NCI-H2107 treated with DMSO at 0.1 percent for 48 hours (cell line): ENCODE data around the gene ITGA5.

Experiments
- DNase-seq: peaks from one replicate; lab custom pipeline; 2025; ENCODE audit not compliant: unreplicated experiment; lab: John Stamatoyannopoulos, UW

Gene ITGA5

GRCh38 chr12:54390176-54390667 is 28.8 kb downstream of the ITGA5 start:
- no peak for DNase-seq

GRCh38 chr12:54389607-54390175 is 29.4 kb downstream of the ITGA5 start:
- DNase-seq = peak; percentile 19

GRCh38 chr12:54389134-54389508 is 29.9 kb downstream of the ITGA5 start:
- no peak for DNase-seq

- no peak for DNase-seq
Observed at GRCh38 chr12:54388237-54389133, 30.6 kb downstream of the ITGA5 start.

- DNase-seq = no peak
Observed at GRCh38 chr12:54387114-54387467, 32.0 kb downstream of the ITGA5 start.

DNA sequence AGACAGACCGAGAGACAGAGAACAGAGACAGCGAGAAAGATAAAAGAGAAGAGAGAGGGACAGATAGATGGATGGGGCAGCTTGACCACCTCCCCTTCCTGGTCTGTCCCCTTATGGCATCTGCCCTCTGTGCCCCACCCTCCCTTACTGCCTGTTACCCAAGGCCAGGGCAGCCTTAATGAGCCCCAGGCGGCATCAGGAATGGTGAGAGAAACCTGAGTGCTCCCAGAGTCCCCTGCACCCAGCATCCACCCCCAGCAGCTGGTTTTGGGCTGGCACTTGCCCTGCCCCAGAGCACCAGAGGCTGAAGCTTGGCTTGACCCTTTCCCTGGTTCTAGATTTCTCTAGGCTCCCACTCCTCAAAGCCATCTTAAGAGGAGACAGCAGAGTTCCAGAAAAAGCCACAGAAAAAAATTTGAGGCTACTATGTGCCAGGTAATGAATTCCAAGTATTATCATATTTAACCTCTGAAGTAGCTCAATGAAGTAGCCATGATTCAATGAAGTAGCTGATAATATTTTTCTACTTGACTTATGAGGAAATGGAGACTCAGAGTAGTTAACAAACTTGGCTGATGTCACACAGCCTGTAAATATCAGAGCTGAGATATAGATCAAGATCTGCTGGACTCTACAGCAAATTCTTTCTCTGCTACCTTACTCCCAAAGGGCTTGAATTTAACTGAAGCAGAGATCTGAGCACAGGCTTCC is 32.5 kb downstream of the ITGA5 start:
- DNase-seq = no peak

DNA sequence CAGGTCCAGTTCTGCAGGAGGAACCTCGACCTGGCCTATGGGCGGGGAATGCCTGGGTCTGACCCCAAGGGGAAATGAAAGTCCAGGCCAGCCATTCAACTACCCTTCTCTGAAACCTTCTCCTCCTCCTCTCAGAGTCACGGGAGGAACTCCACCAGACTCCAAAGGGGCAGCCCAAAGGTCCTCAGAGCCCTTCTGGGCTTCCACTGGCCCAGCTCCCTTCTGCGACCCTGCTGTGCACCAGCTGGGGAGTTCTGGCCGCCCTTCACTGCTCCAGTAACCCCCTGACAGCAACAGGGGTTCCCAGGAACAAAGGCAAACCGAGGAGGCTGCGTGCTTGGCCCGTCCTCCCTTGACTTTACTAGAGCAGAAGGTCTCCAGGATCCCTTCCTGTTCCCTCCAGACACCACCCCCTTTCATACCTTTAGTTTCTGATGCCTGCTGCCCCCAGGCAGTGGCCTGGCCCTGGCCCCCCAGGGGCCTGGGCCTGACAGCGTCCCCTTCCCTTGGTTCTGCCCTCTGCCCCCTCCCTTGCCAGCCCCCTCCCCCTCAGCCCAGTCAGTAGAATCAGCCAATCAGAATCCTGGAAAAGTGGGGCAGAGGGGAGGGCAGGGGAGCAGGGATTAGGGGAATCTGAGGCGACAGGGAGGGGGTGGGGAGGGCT is 33.7 kb downstream of the ITGA5 start:
- no peak for DNase-seq

DNA sequence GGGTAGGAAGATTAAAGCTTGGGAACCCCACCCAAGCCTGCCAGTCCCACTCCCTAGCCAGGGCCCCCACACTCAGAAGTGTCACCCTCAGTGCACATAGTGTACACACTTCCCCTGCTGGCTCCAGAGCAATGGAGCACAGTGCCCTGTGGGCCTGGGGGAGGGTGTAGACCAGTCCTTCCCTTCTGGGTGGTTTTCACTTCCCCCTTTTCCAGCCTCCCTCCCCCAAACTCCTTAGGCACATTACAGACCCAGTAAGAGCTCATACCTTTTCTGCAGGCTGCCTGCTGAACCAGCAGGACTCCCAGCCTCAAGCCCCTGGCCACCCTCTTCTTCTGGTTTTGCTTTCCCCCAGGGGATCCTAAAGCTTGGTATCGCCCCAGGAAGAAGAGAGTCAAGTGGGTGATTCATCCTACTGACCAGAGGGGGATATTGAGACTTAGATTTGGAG is 34.5 kb downstream of the ITGA5 start, which contains the start of gene ZNF385A:
ZNF385A (minus strand) TSS at position 143 of the 451 bp plus-strand sequence. CDS start 219 bp downstream, outside the sequence.
- DNase-seq = no peak

- DNase-seq = no peak
Observed at GRCh38 chr12:54383041-54383609, 35.9 kb downstream of the ITGA5 start.

DNA sequence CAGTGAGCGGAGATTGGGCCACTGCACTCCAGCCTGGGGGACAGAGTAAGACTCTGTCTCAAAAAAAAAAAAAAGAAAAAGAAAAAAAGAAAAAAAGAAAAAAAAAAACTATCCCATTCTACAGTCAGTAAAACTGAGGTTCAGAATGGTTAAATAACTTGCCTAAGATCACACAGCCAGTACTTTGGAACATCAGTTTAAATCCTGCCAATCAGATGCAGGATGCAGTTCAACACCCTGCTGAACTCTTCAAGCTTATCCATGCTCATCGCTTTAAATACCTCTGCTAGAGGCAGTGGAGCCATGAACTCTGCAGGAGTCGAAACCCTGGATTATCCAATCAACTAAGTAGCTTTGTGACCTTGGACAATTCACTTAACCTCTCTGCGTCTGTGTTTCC is 37.9 kb downstream of the ITGA5 start:
- no peak for DNase-seq

DNA sequence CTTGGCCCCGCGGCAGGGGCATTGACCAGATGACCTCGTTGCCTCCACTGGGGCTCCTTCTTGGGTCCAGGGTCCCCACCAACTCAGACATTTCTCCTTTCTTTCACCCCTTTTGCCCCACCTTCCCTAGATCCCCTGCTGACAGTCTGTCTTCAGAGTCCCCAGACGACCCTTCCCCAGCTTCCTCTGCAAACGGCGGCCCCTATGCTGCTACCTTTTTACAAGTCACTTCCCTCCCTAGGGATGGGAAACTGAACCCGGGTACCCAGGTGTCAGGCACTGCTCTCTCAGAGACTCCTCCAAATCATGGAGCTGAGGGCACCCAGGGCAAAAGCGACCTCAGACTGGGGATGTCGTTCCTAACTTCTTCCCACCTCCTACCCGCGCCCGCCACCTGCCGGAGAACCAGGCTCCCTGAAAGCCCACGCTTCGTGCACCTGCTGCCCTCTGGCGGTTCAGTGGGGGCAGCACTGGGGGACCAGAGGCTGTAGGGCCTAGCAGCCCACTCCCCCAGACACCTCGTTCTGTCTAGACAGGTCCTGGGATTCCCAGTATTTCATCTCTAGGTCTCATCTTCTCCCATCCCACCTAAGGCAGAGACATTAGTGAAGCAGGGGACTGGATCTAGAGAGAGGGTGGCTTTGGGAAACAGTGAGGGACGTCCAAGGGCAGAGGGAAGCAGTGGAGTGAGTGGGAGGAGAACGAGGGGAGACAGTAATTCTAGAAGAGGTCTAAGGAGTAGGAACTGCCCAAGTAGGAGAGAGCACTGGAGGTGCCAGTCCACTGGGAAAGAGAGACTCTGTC is 39.5 kb downstream of the ITGA5 start:
- peak; percentile 84 for DNase-seq

- no peak for DNase-seq
Observed at GRCh38 chr12:54378796-54379397, 40.2 kb downstream of the ITGA5 start.

- no peak for DNase-seq
Observed at GRCh38 chr12:54377797-54378515, 41.1 kb downstream of the ITGA5 start.

GRCh38 chr12:54377007-54377406 is 42.1 kb downstream of the ITGA5 start:
- no peak for DNase-seq

GRCh38 chr12:54376596-54376995 is 42.5 kb downstream of the ITGA5 start:
- no peak for DNase-seq

- DNase-seq = no peak
Observed at GRCh38 chr12:54375259-54375579, 43.8 kb downstream of the ITGA5 start.

DNA sequence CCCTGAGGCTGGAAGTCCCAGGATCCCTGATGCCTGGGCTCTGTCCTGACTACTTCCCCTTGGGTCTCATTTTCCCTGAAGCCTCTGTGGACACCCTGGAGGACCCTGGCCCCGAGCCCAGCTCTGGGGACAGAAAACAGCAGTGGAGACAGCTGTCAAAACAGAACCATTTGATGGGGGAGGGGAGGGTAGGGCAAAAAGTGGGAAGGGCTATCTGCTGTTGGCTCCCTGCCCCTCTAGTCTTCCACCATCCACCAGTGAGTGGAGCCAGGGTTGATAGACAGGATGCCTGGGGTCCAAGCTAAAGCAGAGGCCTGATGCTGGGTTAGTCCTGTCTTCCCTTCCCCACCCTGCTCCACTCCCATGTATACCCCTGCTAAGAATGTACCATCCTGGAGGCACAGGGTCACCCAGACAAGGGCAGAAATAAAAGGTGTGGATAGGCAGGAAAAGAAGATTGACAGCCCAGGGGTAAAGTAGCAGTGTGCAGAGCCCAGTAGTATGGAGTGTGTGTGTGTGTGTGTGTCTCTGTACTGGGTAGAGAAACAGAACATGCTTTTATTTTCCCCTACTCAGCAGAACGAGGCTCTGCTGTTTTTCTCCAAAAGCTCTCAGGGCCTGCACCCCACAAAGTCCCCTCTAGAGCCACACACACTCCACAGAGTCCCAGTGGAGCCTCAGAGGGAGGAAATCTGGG is 44.4 kb downstream of the ITGA5 start:
- no peak for DNase-seq
